Heart left ventricle (tissue), 13 donors: ENCODE measurements around the gene MAP1LC3B2.

ENCODE experiments used
- POLR2A ChIP-seq, 2 donors: fragments of 450-650 bp; IDR thresholded peaks; one replicate each; pipeline ENCODE4 v1.6.1; 2017; ENCODE audit warnings: antibody characterized with exemption in 2 of 2, mild to moderate bottlenecking in 2 of 2, moderate library complexity in 2 of 2
- TF ChIP-seq, protein P1 (sequence below), 12 donors: fragments of 200-600 bp; sonication (generic) in 4 of 12; IDR thresholded peaks; one replicate each; pipeline versions ENCODE4 v1.5.0 to v1.8.0; 2018 to 2022; ENCODE audit warnings: antibody characterized with exemption in 12 of 12, mild to moderate bottlenecking in 5 of 12
- donor health status: ischemic (EF 13 %, LVEDD 7.1; RV severe dilation, severe dysfunction).
- donor health status: DM: no; HTN: yes; CAD: no.
- donor health status: DM: no; HTN: no; CAD: no.
- donor health status: ischemic (EF 25% LVEDD 6.9; RV normal size, moderate dysfunction).
- donor health status: ischemic (EF 25% LVEDD 5.7; RV mildly dilated, moderate dysfunction).
- donor health status: ischemic (EF 35%, LVEDD 5.7; RV mildly dilated, moderate dysfunction).
- donor health status: nonischemic (EF 11% LVEDD 7.7; RV severe dilation, severe dysfunction).
- donor health status: DM: yes; HTN: yes; CAD: no.
- donor health status: PGD.
- donor health status: ischemic (EF 29% LVEDD 5.4; RV normal size, mild dysfunction).
- donor health status: nonischemic (EF 23%, LVEDD 6.1; RV moderate dilation, normal function).

GRCh38 chr12:116525418-116526001 lies 33.7 kb upstream of the MAP1LC3B2 start:
- TF ChIP-seq, protein P1, sequence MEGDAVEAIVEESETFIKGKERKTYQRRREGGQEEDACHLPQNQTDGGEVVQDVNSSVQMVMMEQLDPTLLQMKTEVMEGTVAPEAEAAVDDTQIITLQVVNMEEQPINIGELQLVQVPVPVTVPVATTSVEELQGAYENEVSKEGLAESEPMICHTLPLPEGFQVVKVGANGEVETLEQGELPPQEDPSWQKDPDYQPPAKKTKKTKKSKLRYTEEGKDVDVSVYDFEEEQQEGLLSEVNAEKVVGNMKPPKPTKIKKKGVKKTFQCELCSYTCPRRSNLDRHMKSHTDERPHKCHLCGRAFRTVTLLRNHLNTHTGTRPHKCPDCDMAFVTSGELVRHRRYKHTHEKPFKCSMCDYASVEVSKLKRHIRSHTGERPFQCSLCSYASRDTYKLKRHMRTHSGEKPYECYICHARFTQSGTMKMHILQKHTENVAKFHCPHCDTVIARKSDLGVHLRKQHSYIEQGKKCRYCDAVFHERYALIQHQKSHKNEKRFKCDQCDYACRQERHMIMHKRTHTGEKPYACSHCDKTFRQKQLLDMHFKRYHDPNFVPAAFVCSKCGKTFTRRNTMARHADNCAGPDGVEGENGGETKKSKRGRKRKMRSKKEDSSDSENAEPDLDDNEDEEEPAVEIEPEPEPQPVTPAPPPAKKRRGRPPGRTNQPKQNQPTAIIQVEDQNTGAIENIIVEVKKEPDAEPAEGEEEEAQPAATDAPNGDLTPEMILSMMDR (IDR thresholded peaks at IDR 0.05): no peak
- TF ChIP-seq POLR2A (IDR thresholded peaks at IDR 0.05): no peak
